Renal cortical epithelial cell (primary cell): ENCODE results near the gene AUTS2. TPM values are rescaled to one million over a fixed set of nuclear protein-coding genes. Genes with fewer than 3 reads are reported as not detected.

Source experiments
- DNase-seq: peaks from one replicate; pipeline ENCODE4 v3.0.0-alpha.2; 2011; ENCODE audit warnings: low read depth
- total RNA-seq: library from RNA; depleted of rRNA; stranded (reverse); fragments of >200 nt; gene quantifications from 2 replicates; pipeline ENCODE4 v1.2.3, GENCODE V29; 2014

Gene AUTS2
- total RNA-seq, 1 donor from 2014 or later: 3.2 TPM

DNA sequence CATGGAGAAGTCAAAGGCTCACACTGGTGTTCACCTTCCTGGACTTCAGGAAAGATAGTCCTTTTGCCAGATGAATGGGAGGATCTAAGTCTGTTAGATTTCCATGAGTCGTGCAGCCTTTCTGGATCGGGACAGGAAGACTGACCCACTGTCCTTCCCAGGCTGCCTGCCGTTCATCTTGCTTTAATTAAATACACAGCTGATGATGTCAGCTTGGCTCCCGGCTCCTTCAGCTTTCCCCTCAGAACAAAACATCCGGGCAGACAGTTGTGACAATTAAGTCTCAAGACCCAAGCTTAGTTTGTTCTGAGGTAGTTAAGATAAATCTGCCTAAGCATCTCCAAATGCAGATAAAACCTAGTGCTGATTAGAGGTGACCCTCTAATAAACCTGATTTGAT lies 58.6 kb downstream of the AUTS2 start:
- DNase-seq: no peak

DNA sequence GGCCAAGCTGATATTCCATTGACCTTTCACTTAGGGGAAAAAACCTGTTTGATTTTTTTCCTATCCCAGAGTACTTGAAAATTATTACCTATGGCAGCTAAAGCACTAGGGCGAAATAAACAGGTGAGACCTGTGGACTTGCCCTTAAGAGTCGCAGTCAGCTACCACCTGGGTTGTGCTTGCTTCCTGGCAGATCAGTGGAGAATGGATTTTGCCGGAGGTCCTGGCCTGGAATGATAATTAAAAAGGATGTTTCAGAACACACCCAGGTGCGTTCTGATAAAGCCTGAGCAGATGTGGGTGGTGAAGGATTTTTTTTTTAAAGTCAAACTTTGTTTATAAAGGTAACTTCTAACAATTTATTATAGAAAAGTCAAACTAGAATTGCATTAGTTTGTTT lies 59.1 kb downstream of the AUTS2 start:
- DNase-seq: no peak

DNA sequence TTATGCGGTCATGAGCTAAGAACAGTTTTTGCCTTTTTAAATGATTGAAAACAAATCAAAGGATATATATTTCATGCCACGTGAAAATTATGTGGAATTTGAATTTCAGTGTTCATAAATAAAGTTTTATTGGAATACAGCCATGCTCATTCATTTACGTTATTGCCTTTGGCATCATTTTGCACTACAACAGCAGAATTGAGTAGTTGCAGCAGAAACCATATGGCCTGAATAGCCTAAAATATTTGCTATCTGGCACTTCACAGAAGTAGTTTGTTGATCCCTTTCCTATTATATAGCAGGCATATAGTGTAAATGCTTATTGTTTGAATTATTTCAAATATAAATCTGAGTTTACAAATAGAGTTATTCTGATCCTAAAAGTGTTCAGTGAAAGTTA lies 59.7 kb downstream of the AUTS2 start:
- DNase-seq: no peak

DNA sequence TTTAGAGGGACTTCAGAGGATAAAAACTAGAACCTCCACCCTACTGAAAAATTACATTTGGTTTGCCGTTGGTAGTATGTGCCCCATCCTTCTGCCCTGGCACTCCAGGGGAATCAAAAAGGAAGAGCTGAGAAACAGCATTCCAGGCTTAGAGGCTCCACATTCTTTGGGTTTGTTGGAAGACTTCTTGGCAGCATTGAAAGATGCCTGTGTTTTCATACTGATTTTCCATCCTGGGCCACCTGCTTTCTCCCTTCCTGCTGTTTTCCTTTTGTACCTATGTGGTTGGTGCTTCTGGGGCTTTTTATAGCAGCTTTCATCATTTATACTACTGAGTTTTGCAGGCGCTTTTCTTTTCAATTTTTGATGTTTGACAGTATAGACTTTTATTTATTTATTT lies 61.7 kb downstream of the AUTS2 start:
- DNase-seq: no peak

GRCh38 chr7:69661342-69661741 lies 63.1 kb downstream of the AUTS2 start:
- DNase-seq: no peak

DNA sequence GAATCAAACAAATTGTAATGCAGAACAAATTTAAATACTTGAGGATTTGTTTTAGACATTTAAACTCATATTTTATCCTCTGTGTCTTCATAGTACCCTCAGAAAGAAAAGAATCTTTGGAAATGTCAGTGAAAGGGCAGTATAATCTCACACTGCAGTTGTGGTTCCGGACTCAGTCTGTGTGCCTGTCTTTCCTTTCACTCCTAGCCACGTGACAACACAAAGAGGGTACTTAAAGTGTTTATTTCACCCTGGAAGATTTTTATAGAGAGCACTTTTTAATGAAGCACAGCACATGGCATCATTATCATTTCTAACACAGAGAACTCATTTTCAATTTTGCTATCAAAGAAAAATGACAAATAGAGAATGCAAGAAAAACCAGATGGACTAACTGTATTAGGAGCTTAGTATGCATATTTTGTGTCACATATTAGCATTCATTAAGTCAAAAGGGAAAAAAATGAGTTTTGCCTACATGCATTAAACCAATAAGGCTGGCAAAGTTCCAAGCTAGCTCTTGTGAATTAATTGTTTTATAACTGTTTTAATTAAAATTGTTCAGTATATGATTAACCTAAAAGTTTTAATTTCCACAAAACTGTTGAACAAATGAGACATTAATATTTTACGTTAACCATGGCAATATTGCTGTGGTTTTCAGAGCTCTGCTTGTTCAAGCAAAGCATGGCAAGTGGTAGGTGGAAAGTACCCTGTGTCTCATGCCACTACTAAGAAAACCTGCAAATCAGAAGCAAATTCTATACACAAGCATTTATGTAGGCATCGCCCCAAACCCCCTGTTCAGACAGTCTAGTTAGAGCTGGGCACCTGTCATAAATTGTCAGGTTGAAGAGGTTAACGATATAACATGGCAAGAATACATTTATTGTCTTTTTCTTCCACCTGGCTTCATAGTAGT lies 65.9 kb downstream of the AUTS2 start:
- no peak for DNase-seq

DNA sequence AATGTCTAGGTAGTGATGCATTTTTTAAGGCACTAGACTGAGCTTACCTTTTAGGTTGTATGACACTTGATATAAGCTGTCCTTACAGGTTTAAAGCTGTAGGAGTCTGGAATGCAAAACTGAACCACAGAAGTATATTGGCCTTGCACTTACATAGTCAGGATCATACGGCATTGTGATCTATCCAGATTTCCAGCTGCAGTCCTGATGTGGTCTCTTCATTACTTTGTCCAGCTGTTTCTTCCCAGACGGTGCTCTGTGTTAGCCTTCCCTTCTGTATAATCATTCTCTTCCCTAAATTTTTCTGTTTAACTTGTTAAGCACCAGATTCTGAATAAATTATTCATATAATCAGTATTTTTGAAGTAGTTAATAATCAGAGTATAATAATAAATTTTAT lies 67.1 kb downstream of the AUTS2 start:
- no peak for DNase-seq

- no peak for DNase-seq
These were observed 70.1 kb downstream of the AUTS2 start for GRCh38 chr7:69668339-69668870.

DNA sequence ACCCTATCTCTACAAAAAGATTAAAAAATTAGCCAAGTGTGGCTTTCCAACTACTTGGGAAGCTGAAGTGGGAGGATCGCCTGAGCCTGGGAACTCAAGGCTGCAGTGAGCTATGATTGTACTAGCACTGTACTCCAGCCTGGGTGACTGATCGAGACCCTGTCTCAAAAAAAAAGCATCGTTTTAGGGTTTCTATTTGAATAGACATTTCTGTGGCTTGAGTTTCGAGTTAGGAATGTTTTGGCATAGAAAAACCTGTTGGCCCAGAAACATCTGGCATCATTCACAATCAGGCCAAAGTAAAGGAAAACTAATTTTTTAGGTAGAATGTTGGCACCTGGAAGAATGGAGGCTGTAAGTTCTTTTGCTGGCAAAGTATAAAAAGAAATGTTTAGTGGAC lies 72.4 kb downstream of the AUTS2 start:
- no peak for DNase-seq

- DNase-seq: no peak
These were observed 74.8 kb downstream of the AUTS2 start for GRCh38 chr7:69673074-69673473.

GRCh38 chr7:69674701-69675182 lies 76.5 kb downstream of the AUTS2 start:
- no peak for DNase-seq

GRCh38 chr7:69676247-69676646 lies 78.0 kb downstream of the AUTS2 start:
- no peak for DNase-seq

- DNase-seq: no peak
These were observed 79.0 kb downstream of the AUTS2 start for GRCh38 chr7:69677054-69677852.

DNA sequence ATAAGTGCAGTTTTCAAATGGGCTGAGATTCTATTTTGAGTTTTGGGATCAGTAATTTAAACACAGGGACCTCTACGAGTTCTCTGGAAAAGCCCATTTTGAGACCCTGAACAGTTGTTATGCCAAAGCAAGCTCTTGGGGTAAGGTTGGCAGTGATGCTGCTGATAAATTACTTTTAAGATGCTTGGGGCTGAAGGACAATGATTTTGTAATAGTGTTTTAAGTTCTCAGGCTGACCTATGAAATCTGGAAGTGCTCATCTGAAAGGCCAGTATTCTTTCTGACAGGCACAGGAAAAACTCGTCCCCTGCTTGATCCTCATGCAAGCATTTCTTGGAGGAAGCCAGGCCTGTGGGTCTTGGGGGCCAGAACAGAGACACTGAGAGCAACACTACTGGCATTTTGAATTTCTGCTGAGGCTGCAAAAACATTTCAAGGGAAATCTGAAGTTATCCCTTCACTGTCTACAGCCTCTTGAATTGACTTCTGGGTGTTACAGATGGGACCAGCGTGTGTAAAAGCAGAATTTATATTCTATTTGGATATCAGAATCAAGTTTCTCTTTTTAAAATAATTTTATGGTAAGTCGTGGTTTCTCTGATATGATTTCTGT lies 79.7 kb downstream of the AUTS2 start:
- DNase-seq: no peak

DNA sequence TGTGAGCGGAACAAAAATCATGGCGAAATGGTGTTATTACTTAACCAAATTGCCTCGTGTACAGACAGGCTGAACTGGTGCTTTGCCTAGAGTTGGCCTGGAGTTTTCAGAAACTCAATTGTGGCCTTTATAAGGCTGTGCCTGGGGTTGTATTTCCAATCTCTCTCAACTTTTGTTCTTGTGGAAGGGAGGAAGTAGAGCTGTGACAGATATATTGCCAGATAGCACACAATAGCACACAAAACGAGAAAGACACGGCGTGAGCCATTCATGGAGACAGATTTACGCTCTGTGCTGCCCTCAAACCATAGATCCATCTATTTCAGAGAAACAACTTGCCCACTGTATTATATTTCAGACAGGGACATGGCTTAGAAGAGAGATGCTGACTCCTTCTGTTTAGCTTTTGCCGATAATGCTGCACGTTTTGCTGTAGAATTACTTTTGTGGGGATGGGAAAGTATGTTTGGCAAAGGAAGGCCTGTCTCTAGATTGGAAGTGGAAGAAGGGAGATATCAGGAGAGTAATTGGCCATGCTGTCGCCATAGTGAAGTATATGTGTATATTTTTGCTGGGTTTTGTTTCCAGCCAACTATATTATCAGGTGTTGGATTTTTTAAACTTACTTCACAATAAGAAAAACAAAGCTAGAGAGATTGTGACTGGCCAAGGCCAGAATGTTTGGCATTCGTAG lies 80.4 kb downstream of the AUTS2 start:
- no peak for DNase-seq

GRCh38 chr7:69681181-69681580 lies 82.9 kb downstream of the AUTS2 start:
- no peak for DNase-seq

GRCh38 chr7:69682518-69682917 lies 84.2 kb downstream of the AUTS2 start:
- DNase-seq: no peak

- DNase-seq: no peak
These were observed 84.7 kb downstream of the AUTS2 start for GRCh38 chr7:69683002-69683401.

GRCh38 chr7:69684369-69685292 lies 86.4 kb downstream of the AUTS2 start:
- no peak for DNase-seq

- DNase-seq: no peak
These were observed 87.0 kb downstream of the AUTS2 start for GRCh38 chr7:69685293-69685631.

- no peak for DNase-seq
These were observed 88.1 kb downstream of the AUTS2 start for GRCh38 chr7:69686366-69686765.
